ENCODE measurements around the gene ACAA1. TPM values are rescaled to one million over a fixed set of nuclear protein-coding genes. Genes with fewer than 3 reads are reported as not detected.

The ACAA1 gene
- total RNA-seq, 1 donor from 2014 or later: 26.2 TPM

GRCh38 chr3:38117748-38118420 is 19.0 kb downstream of the ACAA1 start:
- no peak for DNase-seq

DNA sequence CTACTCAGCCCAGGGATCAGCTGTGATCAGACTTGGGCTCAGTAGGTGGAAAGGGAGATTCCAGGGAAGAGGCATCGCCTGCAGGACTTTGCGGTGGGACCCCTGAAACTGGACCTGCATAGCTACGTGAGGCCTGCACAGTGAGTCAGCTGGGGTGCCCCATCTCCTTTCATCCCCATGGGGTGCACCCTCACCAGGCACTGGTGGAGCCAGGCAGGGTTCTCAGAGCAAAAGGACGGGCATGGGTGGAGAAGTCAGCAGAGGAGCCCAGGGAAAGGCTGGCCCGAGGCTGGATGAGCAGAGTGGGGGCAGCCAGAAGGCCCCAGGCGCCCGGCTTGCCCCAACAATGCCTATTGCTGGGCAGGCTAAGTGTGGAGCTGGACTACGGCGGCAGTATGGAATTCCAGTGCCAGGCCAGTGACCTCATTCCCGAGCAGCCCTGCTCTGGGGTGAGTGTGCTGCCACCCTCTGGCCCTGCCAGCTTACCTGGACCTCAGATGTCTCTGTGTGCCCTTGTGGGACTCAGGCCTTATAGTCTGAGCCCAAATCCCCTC is 19.7 kb downstream of the ACAA1 start:
- DNase-seq: no peak

- DNase-seq: no peak
Measured at GRCh38 chr3:38116471-38117162, 20.3 kb downstream of the ACAA1 start.

DNA sequence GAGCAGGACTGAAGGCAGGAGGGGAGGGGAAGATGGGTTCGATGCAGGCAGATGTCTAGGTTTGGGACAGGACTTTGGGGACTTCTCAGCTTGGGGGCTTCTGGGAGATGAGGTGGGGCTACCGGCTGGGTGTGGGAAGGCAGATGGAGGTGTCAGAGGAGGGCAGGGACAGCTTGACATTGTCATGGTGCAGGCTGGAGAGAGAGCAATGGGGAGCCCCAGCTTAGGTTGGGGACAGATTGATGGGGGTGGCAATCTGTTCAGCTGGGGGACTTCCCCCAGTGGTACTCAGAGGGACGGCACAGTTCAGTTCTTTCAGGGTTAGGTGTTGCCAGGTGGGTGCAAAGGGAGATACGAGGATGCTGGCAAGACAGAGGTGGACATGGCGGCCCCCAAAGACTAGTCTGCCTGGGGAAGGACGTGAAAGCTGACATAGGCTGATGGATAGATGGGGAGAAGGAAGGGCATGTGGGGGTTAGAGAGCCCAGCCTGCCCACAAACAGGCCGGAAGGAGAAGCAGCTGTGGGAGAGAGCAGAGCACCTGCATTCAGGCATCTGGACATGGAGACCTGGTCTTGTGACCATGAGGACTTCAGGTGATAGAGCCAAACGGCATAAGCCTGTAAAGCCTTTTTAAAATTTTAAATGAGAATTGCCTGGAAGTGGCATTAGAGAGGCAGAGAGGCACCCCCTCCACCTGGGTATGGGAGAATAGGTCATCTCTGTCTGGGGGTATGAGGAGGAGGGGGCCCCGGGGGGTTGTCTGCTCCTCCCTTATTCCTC is 21.1 kb downstream of the ACAA1 start:
- no peak for DNase-seq

GRCh38 chr3:38114875-38115644 is 21.9 kb downstream of the ACAA1 start:
- DNase-seq: no peak

DNA sequence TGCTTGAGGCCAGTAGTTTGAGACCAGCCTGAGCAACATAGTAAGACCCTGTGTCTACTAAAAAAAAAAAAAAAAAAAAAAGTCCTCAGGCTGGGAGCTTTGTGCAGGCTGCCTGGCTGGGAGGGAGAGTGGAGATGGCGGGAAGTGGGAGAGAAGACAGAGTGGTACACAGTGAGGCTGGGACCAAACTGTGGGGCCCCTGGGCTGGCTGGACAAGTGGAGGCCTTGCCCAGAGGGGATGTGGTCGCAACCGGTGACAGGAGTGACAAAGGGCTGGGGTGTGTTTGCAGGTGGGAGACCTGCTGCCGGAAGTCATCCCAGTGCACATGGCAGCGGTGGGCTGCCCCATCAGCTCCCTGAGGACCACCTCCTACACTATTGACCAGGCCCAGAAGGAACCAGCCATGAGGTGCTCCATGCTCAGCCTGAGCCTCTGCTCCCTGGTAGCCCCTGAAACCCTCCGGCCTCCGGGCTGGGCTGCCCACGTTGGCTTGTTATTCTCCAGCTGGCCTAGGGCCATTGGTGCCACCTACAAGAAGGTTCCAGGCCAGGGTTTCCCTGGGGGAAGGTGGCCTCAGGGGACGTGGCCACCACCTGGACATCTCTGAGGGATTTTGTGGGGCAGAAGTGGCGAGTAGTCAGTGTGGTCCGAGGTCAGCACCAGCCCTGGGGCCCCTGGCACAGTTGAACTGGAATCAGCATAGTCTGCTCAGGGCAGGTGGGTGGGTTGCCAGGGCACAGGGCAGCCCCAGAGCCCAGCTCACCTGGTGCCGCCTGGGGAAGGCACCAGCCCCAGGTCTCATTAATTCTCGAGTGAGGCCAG is 22.7 kb downstream of the ACAA1 start:
- no peak for DNase-seq

DNA sequence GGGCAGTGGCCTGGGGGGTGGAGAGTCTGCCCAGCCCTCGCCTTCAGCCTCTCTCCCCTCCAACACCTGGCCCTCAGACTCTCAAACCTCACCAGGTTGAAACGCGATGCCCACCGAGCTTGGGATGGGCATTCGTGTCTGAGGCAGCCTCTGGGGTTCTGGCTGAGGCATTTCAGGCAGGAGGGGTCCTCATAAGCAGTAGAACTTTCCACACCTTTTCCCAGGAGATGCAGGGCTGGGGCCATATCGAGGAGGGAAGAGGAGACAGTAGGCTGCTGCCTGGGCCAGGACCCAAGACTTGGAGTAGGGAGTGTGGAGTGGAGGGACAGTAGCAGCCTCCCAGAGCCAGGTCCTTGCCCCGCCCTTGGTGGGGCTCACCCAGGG is 24.6 kb downstream of the ACAA1 start:
- no peak for DNase-seq

- DNase-seq: no peak
Measured at GRCh38 chr3:38111696-38112377, 25.1 kb downstream of the ACAA1 start.

- DNase-seq: no peak
Measured at GRCh38 chr3:38111201-38111600, 25.7 kb downstream of the ACAA1 start.

- no peak for DNase-seq
Measured at GRCh38 chr3:38110314-38111050, 26.4 kb downstream of the ACAA1 start.

- no peak for DNase-seq
Measured at GRCh38 chr3:38109580-38110313, 27.2 kb downstream of the ACAA1 start.

- no peak for DNase-seq
Measured at GRCh38 chr3:38108649-38109579, 28.0 kb downstream of the ACAA1 start.

GRCh38 chr3:38107911-38108648 is 28.8 kb downstream of the ACAA1 start:
- DNase-seq: no peak

GRCh38 chr3:38105525-38105924 is 31.4 kb downstream of the ACAA1 start:
- DNase-seq: no peak

DNA sequence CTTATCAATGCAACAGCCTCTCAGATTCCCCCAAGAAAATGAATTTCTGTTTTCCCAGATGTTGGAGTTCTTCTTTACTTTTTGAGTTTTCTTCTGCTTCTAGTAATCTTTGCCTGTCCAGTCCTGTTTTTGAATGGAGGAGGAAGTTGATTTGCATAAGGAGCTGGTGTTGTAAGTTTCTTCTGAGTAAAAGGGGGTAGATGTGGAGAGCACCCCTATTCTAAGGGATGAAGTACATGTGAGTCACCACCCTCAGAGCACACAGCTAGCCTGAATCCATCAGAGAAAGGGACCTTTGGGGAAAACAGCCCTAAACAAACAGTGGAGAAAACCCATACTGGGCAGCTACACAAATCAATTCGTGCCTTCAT is 34.5 kb downstream of the ACAA1 start:
- no peak for DNase-seq

DNA sequence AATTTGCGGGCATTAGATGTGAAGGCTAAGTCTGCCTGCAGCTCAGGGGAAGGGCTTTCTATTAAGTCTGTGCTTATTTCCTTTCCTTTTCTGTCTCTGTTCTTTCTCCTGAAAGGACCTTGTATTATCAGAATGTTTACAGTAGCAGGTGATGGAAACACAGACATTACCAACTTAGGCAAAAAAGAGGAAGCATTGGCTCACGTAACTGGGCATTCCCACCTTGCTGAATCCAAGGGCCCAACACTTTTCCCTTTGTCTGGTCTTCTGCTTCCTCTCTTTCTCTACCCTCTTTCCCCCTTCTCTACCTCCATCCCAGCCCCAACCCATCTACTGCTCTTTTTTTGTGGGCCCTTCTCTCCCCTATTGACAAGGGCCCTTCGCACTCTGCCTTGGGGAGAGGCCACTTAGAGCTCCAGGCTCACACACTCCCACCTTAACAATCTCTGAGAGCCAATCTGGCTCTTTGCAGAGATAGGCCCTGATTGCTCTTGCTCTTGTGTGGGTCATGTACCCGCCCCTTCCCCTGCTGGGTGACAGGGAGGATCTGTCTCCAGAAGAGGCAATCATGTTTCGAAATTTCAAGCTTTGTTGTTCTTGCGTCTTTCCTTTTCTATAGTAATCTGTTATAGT is 35.0 kb downstream of the ACAA1 start:
- DNase-seq: no peak

- DNase-seq: no peak
Measured at GRCh38 chr3:38100498-38100897, 36.4 kb downstream of the ACAA1 start.

All from occipital lobe (tissue), 2 donors.